Fibroblast of lung (primary cell): Measurements from ENCODE around the gene CTNND2. TPM values are rescaled to one million over a fixed set of nuclear protein-coding genes. Genes with fewer than 3 reads are reported as not detected.
A peak's percentile ranks its signal among the peaks of the same experiment; 100 is the strongest.

ENCODE experiments used
- DNase-seq, 2 donors: peaks; one replicate each; pipeline versions ENCODE4 v3.0.0 to v3.0.0-alpha.2; 2010; ENCODE audit warnings: low read depth in 2 of 2
- H2AFZ ChIP-seq: 2 replicates; pipeline ENCODE4 v1.5.1; 2012; ENCODE audit warnings: low read length, control low read depth, inconsistent platforms
- H3K27ac ChIP-seq: 2 replicates; pipeline ENCODE4 v1.5.1; 2011; ENCODE audit warnings: low read length, control low read depth; ENCODE audit not compliant: insufficient read depth
- H3K27me3 ChIP-seq: 2 replicates; pipeline ENCODE4 v1.5.1; 2011; ENCODE audit warnings: mild to moderate bottlenecking, low read length; ENCODE audit not compliant: control insufficient read depth, insufficient read depth
- H3K36me3 ChIP-seq: 2 replicates; pipeline ENCODE4 v1.5.1; 2011; ENCODE audit warnings: low read length; ENCODE audit not compliant: control insufficient read depth, insufficient read depth
- H3K4me1 ChIP-seq: 2 replicates; pipeline ENCODE4 v1.5.1; 2011; ENCODE audit warnings: low read length; ENCODE audit not compliant: control insufficient read depth, insufficient read depth; ENCODE audit errors: extremely low read depth
- H3K4me2 ChIP-seq: 2 replicates; pipeline ENCODE4 v1.5.1; 2011; ENCODE audit warnings: low read length, control low read depth; ENCODE audit not compliant: insufficient read depth; ENCODE audit errors: extremely low read depth
- H3K4me3 ChIP-seq, 4 experiments: fragments of 200-600 bp in 1 of 4; sonication (generic) in 1 of 4; replicated peaks in 1 of 4; 2 replicates each; pipeline ENCODE4 v1.5.1; 2011 to 2016; ENCODE audit warnings: low read length in 4 of 4, low read depth in 3 of 4, mild to moderate bottlenecking in 3 of 4, control low read depth in 2 of 4, inconsistent platforms in 1 of 4, mixed read lengths in 1 of 4; ENCODE audit not compliant: insufficient read depth in 1 of 4; ENCODE audit errors: control extremely low read depth in 1 of 4
- H3K79me2 ChIP-seq: 2 replicates; pipeline ENCODE4 v1.5.1; 2012; ENCODE audit warnings: mild to moderate bottlenecking, low read length, inconsistent platforms; ENCODE audit not compliant: control insufficient read depth, insufficient read depth
- H3K9ac ChIP-seq: 2 replicates; pipeline ENCODE4 v1.5.1; 2011; ENCODE audit warnings: mild to moderate bottlenecking, low read length, control low read depth; ENCODE audit not compliant: insufficient read depth
- H3K9me3 ChIP-seq: 2 replicates; pipeline ENCODE4 v1.5.1; 2012; ENCODE audit warnings: low read depth, low read length; ENCODE audit not compliant: control insufficient read depth, insufficient read depth
- H4K20me1 ChIP-seq: 2 replicates; pipeline ENCODE4 v1.5.1; 2011; ENCODE audit warnings: low read length; ENCODE audit not compliant: control insufficient read depth, insufficient read depth; ENCODE audit errors: extremely low read depth
- EZH2 ChIP-seq: IDR thresholded peaks from 2 replicates; pipeline ENCODE4 v1.5.1; 2012; ENCODE audit warnings: low read length, control low read depth, mild to moderate bottlenecking; ENCODE audit errors: missing control alignments
- polyA plus RNA-seq, 2 donors: library from polyadenylated mRNA; depleted of rRNA in 1 of 2; stranded (reverse) in 1 of 2; unstranded in 1 of 2; fragments of >200 nt; gene quantifications; 2 replicates each; pipeline ENCODE4 v1.2.1, GENCODE V29; 2011 to 2012; ENCODE audit warnings: missing spikeins in 1 of 2
- total RNA-seq: library from RNA; depleted of rRNA; stranded (reverse); fragments of >200 nt; gene quantifications from 2 replicates; pipeline ENCODE4 v1.2.1, GENCODE V29; 2014
- TF ChIP-seq, protein P1 (sequence below), 2 donors: IDR thresholded peaks in 1 of 2; conservative IDR thresholded peaks in 1 of 2; 1 replicate in 1 of 2; 2 replicates in 1 of 2; pipeline ENCODE4 v1.5.1; 2011 to 2012; ENCODE audit warnings: low read length in 2 of 2, control low read depth in 1 of 2, inconsistent platforms in 1 of 2, low read depth in 1 of 2, mild to moderate bottlenecking in 1 of 2

Gene CTNND2
- total and polyA plus RNA-seq, 2 donors (not counting 1 experiment from before 2014, with no cell fraction given): not detected

GRCh38 chr5:11476866-11477265, 427.4 kb downstream of the CTNND2 start:
- H3K4me2 ChIP-seq: no peak overlapping the region
- H3K4me3 ChIP-seq: no peak overlapping the region
- H3K36me3 ChIP-seq: no peaks in the 10 kb centered on the region
- H3K4me1 ChIP-seq: no peaks in the 10 kb centered on the region
- DNase-seq: no peak
- H4K20me1 ChIP-seq: no peaks in the 10 kb centered on the region
- no peaks in the 10 kb centered on the region for H3K79me2 ChIP-seq
- H3K27ac ChIP-seq: no peak overlapping the region
- no peak overlapping the region for H3K9ac ChIP-seq
- TF ChIP-seq EZH2: no peak
- TF ChIP-seq, protein P1, sequence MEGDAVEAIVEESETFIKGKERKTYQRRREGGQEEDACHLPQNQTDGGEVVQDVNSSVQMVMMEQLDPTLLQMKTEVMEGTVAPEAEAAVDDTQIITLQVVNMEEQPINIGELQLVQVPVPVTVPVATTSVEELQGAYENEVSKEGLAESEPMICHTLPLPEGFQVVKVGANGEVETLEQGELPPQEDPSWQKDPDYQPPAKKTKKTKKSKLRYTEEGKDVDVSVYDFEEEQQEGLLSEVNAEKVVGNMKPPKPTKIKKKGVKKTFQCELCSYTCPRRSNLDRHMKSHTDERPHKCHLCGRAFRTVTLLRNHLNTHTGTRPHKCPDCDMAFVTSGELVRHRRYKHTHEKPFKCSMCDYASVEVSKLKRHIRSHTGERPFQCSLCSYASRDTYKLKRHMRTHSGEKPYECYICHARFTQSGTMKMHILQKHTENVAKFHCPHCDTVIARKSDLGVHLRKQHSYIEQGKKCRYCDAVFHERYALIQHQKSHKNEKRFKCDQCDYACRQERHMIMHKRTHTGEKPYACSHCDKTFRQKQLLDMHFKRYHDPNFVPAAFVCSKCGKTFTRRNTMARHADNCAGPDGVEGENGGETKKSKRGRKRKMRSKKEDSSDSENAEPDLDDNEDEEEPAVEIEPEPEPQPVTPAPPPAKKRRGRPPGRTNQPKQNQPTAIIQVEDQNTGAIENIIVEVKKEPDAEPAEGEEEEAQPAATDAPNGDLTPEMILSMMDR (conservative IDR thresholded peaks at IDR 0.05 in 1 of 2, IDR thresholded peaks at IDR 0.05 in 1 of 2; ENCODE audit: low read depth in 1 of 2, low read length in 2 of 2): no peak
- H3K27me3 ChIP-seq: no peaks in the 10 kb centered on the region
- H2AFZ ChIP-seq: no peak overlapping the region
- no peaks in the 10 kb centered on the region for H3K9me3 ChIP-seq

GRCh38 chr5:11468334-11469039, 435.8 kb downstream of the CTNND2 start:
- no peak overlapping the region for H3K4me2 ChIP-seq
- no peak overlapping the region for H3K9ac ChIP-seq
- H3K36me3 ChIP-seq: no peaks in the 10 kb centered on the region
- no peaks in the 10 kb centered on the region for H3K4me1 ChIP-seq
- DNase-seq: peak in 1 of 2 donors; percentile 83
- no peak for TF ChIP-seq EZH2
- TF ChIP-seq, protein P1 (conservative IDR thresholded peaks at IDR 0.05 in 1 of 2, IDR thresholded peaks at IDR 0.05 in 1 of 2; ENCODE audit: low read depth in 1 of 2, low read length in 2 of 2): no peak
- no peak overlapping the region for H2AFZ ChIP-seq
- H3K79me2 ChIP-seq: no peaks in the 10 kb centered on the region
- H3K27ac ChIP-seq: no peak overlapping the region
- H3K27me3 ChIP-seq: no peaks in the 10 kb centered on the region
- no peaks in the 10 kb centered on the region for H3K9me3 ChIP-seq
- H4K20me1 ChIP-seq: no peaks in the 10 kb centered on the region
- no peak overlapping the region for H3K4me3 ChIP-seq

- Histone ChIP-seq H3K27me3 (no peaks in the 10 kb centered on the region), H3K9me3 (no peaks in the 10 kb centered on the region), H3K79me2 (no peaks in the 10 kb centered on the region), H2AFZ (no peak overlapping the region), H3K9ac (no peak overlapping the region), H3K4me2 (no peak overlapping the region), H3K4me1 (no peaks in the 10 kb centered on the region), H3K4me3 (no peak overlapping the region), H4K20me1 (no peaks in the 10 kb centered on the region), H3K36me3 (no peaks in the 10 kb centered on the region), H3K27ac (no peak overlapping the region)
- no peak for TF ChIP-seq EZH2
- TF ChIP-seq, protein P1 (conservative IDR thresholded peaks at IDR 0.05 in 1 of 2, IDR thresholded peaks at IDR 0.05 in 1 of 2; ENCODE audit: low read depth in 1 of 2, low read length in 2 of 2): no peak
- DNase-seq: peak in 1 of 2 donors; percentile 72
These were observed 436.7 kb downstream of the CTNND2 start for GRCh38 chr5:11467588-11467987.
